HS-27A (cell line): ENCODE data around the gene CDH4.

Experiments used
- DNase-seq: peaks from one replicate; pipeline ENCODE4 v3.0.0-alpha.2; 2012; ENCODE audit warnings: low read depth, missing footprints

The CDH4 gene

DNA sequence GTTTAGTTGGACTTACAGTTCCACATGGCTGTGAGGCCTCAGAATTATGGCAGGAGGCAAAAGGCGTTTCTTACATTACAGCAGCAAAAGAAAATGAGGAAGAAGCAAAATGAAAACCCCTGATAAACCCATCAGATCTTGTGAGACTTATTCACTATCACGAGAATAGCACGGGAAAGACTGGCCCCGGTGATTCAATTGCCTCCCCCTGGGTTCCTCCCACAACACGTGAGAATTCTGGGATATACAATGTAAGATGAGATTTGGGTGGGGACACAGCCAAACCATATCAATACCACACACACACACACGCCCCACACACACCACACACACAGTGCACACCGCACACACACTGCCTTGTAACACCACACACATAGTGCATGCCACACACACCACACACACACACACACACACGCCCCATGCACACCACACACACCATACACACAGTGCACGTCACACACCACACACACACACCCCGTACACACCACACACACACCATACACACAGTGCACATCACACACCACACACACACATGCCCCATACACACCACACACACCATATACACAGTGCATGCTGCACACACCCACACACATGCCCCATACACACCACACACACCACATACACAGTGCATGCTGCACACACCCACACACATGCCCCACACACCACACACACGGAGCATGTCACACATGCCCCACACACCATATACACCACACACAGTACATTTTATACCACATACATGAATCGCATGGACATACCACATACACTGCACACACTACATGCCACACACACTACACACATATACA is 503.1 kb downstream of the CDH4 start:
- no peak for DNase-seq

DNA sequence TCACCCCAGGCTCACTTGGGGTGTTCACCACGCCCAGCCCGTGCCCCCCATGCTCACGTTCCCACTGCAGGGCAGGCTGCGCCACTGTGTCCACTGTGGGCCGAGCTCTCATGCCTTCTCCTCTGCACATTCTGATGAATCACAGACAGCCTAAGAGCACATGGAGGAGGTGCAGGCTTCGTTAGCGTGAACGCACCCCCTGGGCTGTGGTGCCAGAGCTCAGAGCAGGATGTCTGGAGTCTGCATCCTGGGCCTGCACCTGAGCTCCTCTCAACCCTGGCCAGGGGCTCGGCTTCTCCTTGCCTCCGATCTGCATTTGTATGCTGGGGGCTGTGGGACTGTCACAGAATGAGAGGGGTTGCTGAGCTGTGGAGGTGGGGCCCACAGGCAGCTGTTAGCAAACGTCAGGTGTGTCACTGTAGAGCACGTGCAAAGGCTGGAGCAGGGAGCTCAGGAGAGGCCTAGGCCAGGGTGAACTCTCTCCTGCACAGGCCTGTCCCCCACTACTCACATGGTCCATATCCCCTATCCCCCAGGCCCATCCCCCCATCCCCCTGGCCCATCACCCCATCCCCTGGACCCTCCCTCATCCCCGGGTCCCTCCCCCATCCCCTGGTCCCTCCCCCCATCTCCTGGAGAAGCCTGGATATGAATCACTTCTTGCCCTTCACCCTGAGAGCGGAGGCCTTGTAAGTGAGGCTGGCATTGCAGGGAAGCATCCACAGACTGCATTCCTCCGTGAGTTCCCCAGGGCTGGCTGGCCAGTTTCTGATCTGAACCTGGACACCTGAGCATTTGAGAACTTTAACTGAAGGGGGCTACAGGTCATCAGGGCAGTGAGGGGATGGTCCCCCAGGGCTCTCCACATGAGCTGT is 504.1 kb downstream of the CDH4 start:
- DNase-seq: no peak

DNA sequence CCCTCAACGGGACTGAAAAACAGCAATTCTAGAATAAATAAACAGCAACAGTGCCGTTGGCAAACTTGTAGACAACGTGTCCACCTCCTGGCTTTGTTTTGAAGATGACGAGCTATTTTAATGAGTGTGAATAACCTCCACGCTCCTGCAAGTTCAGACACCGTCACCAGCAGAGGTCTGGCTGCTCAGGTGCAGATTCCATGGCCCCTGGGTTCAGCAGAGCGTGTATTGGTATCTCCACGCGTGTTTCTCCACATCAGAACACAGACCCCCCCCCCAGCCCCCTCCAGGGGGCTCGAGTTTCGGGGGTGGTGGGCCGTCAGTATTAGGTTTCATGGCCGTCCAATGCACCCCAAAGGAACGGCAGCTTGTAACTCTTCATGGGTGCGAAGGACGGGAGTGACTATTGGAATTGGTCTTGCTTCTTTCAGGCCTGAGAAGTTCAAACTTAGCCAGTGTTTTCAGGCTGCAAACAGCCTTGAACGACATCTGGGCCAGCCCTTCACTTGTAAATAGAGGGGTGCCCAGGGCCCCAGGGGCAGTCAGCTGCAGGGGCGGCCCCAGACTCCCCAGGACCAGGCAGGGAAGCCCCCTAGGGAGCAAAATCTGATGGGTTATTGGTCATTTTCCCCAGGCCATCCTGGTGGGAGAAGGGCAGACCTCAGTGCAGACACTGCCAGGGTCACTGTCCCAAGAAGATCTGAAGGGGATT is 505.1 kb downstream of the CDH4 start:
- DNase-seq: no peak

DNA sequence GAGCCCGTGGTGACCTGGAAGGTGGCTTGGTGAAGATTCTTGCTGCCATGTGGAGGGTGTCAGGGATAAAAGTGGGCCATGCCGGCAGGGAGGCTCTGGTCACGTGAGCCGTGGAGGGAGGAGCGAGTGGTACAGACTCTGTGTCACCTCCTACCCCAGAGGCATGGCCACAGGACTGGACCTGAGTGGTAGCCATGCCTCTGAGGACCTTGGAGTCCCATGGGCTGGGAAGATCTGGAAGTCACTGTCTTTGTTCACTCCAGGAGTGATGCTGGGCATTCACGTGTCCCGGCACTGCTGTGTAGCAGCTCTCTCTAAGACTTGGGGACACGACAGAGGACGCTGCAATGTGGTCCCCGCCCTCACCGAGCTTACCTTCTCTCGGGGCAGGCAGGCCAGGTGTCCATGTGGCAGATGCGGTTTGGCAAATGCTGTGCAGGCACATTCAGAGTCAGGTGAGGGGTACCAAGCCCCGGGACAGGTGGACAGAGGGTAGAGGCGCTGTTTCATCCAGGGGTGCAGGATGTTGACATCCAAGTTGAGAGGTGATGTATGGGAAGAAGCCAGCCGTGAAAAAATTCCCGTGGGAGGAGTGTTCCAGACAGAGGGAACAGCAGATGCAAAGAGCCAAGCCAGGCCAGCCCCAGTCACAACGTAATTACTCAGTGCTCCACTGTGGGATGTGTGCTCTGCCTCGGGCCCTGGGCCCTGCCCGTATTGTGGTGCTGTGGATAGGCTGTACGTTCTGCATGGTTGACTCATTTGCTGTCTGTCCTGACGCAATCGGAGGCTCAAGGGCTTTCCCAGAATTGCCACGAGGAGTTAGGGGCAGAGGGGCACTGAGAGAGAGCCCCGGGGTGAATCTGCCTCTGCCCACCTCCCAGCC is 505.9 kb downstream of the CDH4 start:
- no peak for DNase-seq

DNA sequence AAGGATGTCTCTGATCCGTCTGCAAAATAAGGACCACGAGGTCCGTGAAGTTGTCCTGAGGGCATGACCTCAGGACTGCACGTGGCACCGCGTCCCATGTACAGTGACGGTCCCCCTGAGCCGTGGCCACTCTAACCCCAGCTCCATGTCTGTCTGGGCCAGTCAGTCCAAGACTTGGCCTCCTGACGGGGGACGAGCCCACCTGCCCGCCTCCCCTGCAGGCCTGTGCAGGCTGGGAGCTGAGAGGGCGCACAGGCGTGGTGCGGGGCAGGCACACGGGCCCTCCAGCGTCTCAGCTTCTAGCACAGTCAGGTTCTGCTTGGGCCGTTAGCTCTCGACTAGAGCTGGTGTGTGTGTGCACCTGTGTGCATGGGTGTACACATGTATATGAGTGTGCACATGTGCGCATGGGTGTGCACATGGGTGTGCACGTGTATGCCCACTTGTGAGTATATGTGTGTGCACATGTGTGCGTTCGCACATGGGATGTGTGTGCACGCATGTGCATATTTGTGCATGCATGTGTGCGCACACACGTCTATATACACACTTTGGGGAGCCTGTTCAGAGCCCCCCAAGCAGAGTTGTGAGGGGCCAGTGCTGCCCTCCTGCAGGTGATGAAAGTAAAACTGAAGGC is 506.6 kb downstream of the CDH4 start:
- DNase-seq: no peak

DNA sequence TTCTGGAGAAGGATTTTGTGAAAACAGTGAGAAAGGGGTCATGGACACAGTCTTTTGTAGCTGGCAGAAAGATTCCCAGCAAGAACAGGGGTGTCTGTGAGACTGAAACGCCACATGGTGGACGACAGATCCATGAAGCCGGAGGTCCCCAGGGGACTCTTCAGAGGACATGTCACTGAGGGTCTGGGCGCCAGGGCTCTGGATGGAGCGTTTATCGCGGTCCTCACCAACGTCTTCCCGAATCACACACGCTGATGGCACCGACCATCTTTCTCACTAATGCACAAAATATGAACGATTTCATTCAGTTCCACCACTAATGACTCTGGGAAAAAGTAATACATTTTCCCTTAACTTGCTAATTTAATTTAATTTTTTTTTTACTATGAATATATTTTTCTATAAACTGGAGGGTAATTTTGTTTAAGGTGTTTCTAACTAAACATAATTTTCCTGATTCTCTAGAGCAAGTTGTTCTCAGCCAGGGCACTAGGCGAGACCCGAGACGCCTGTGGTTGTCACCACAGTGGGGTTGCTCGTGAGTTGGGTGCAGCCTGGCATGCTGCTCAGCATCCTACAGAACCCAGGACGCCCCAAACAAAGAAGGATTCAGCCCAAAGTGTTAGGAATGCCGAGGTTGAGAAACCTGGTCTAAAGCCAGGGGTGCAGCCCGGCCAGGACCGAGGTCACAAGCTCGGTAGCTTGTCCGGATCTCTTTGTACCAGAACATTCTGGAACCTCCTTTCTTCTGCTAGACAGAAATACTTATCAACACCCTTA is 507.4 kb downstream of the CDH4 start:
- DNase-seq: no peak

DNA sequence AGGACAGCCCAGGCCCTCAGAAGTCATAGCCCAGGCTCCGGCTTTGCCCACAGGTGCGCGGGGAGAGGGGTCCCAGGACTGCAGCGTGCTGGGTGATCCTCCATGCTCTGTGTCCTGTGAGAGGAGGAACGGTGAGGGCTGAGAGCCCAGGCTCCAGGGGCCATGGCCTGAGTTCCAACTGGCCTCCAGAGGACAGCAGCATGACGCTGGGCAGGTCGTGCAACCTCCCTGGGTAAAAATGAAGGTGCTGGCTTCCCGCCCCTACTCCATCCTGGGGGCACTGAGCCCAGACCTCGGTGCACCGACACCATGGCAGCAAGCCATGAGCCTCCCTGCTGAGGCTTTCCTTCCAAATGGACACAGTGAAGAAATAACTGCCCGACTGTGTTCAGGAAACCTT is 508.3 kb downstream of the CDH4 start:
- DNase-seq: no peak

DNA sequence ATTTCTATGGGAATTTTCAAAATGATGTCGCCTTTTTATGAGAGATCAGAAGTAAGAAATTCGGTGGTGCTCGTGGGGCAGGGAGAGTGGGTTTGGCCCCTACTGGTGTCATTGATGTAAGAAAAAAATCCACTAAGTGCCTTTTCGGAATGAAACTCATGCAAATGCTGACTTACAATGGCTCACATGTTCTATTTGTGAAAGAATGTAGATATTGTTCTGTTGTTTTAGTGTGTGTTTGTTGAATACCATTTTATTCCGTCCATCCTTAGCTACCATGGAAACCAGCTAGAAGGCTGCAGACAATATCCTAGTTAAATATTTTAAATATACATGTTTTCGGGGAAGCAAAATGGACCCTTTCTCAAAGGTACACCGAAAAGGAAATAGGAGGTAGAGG is 508.7 kb downstream of the CDH4 start:
- no peak for DNase-seq

DNA sequence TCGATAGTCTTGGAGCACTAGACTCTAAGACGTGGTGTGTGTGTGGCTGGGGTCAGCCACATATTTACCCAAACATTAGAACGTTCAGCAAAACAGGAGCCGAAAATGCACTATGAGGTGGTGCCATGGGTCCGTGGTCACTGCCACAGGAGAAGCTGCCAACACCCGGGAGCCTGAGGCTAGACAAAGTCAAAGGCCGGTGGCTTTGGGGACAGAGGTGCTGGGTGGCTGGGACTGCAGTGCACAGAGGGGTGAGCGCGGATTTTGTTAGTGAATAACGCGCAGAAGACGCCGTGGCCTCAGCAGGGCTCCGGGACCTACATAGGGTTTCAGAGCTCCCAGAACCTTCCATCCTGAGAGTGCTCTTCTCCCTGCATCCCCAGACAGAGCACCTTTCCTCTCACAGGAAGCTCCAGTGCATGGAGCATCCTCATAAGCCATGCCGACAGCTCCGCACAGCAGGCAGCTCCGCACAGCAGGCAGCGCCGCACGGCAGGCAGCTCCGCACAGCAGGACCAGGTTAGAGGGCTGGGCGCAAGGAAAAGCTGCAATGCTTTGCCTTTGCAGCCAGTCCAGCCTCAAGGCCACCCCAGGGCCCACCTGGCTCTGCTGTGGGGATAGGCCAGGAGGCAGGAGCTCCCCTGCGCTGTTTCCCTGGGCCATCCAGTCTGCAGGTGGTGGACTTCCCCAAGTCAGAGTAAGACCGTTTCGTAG is 509.5 kb downstream of the CDH4 start:
- DNase-seq: no peak

DNA sequence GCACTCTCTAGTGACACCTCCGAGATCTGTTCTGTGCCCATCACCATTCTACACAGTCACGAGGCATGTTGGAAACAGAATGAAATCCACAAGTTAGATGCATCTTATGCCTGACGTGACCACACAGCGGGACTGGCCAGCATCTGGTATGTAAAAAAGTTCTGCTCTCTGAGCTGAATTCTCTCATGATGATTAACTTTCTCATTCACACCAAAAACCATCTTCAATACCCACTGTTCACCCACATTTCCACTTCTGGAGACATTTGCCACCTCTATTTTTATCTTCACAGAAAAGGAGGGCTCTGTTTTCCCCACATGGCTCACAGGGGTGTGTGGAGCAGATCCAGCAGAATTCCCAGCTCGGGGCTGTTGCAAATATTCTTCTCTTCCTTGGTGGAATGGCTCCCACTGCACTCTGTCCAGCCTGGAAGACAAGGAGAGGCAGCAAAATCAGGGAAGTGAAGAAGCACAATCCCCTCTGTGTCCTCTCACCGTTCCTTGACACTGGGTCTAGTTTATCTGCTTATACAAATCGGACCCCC is 510.2 kb downstream of the CDH4 start:
- DNase-seq: no peak

DNA sequence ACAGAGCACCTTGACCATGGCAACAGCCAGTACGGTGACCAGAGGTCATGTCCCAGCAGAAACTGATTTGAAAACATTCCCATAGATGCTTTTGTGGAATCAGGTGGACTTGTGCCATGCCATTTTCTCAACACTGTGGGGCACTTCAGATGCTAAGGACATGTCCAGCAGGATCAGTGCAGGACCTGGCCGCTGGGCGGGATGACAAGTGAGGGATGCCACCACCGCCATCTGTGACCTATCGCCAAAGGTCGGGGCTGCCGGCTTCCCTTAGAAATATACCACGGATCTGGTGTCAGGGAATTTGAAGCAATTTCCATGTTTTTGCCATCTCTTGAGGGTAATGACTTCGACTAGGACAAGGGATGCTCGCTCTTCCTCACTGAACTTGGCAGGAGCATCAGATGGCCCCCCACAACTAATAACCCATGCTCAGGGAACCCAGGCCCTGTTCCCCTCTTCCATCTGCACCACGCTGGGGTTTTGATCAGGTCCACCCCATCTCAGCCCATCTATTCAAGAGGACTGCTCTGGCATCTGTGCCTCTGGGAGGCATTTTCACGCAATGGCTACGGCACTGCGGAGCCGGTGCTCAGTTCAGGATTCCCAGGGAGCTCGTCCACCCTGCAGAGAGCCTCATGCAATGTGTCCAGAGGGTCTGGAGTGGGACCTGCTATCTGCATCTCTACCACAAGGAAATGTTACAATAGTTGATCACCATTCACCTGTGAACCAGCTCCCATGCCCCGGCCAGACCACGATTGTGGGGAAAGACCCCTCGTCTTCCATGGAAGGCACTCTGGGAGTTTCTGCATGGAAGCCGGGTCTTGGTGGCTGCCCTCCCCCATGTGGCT is 511.1 kb downstream of the CDH4 start:
- DNase-seq: no peak

DNA sequence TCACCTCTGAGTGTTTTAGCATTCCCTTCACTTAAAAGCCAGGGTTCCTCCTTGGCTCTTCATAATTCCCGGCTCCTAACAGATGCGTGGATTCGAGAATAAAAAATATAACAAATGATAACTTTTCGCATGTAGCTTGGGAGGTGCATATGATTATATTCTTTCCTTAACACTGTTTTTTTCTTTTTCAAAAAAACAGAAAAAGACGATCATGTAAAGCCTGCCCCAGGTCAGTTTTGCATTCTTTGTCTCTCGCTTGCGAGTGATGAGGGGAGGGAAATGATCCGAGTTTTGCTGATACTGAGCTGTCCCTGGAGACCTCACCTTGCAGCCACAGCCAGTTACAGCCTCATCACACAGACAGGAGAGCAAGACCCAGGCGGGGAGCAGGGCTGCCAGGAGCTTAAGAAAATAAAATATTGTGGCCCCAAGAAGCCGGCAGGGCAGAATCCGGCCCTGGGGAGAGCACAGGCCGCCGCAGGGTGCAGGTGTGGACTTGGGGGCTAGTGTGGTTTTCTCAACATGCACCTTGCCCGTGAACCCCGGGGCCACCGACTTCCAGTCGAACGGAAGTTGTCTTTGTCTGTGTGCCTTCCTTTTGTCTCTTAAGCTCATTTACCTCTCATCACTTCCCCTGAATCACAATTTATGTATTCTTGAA is 511.8 kb downstream of the CDH4 start:
- no peak for DNase-seq

DNA sequence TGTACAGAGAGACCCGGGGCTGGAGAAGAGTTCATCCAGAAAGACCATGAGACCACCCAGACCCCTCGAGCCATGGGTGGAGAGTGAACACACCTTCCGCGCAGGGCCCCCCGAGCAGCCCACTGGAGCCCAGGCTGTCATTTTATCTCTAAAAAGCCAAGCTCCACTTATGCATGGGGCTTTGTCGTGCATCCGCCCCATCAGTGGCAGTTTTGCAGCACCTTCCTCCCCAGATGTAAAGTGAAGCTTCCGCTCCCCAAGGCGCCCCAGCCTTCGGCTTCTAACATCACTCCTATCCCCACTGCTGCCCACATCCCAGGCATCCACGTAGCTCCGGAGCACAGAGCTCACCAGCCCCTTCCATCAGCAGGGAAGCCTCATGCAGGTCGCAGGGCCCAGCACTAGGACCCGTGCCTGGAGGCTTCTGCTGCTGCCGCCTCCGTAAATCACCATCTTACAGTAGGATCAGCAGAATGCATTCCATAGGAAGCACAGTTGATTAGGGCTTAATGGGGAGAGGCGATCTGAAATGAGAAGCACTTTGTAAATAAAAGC is 512.5 kb downstream of the CDH4 start:
- no peak for DNase-seq

DNA sequence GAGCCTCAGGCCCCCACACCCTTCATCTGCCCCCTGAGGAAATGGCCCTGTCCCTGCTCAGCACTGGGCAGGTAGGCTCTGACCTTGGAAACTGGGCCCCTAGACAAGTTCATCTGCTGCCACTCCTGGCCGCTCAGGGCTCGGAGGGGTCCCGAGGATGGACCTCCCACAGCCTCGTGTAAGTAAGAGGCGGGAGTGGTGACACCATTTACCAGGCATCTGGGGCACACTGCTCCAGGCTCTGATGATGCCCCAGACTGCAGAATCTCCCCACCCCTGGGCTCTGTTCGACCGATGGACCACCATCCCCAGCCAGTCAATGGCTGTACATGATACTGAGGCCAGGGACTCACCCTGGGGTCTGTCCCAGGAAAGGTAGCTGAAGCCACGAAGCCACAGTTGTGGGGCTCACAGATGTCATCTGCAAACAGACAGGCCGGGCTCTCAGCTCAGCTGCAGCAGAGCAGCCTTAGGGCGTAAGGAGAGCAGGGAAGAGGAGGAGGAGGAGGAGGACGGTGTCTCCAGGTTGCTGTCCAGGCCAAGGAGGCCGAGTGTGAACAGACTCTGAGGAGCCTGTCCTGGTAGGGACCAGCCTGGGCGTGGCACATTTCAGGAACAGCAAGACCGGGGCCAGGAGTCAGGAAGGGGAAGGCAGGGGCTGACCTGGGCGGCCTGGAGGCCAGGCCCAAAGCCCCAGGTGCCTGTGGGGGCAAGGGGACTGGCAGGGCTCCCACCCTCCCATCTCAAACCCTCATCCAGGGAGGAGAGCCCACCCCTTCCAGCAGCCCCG is 513.2 kb downstream of the CDH4 start:
- no peak for DNase-seq

DNA sequence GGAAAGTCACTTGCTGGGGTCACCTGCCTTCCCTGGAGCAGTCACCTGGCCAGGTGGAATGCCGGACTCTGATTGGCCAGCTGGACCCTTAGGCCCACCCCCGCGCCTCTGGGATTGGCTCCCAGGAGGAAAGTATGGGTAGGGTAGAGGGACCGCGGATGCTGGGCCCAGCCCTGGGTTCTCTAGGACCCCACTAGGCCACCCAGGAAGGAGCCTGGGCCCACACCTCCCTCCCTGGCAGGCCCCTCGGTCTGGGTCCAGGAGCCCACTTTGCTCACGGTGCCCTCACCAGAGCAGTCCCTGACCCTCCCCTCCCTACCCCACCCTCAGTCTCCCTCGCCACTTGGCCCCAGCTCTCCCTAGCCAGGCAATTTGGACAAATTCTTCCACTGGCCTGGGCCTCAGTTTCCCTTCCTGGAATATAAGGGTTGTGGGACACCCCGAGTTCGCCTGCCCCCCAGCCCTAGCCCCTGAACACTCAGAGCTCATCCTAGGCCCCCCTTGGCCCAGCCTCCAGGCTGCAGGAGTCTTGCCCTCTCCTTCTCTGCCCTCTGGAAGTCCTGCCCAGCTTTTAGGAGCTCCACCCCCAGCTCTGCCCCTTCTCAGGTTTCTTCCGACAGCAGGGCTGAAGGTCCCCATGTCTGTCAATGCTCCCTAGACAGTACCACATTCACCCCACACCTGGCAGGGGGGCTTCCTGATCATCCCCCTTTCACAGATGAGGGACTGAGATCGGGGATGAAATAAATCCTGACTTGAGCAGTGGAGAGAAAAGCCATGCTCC is 514.0 kb downstream of the CDH4 start:
- no peak for DNase-seq
